DMS153 treated with DMSO at 0.1 percent for 48 hours (cell line): ENCODE data around the gene GDPD4.

Experiments
- DNase-seq: peaks from one replicate; lab custom pipeline; 2025; ENCODE audit not compliant: unreplicated experiment; lab: John Stamatoyannopoulos, UW

GDPD4 gene

DNA sequence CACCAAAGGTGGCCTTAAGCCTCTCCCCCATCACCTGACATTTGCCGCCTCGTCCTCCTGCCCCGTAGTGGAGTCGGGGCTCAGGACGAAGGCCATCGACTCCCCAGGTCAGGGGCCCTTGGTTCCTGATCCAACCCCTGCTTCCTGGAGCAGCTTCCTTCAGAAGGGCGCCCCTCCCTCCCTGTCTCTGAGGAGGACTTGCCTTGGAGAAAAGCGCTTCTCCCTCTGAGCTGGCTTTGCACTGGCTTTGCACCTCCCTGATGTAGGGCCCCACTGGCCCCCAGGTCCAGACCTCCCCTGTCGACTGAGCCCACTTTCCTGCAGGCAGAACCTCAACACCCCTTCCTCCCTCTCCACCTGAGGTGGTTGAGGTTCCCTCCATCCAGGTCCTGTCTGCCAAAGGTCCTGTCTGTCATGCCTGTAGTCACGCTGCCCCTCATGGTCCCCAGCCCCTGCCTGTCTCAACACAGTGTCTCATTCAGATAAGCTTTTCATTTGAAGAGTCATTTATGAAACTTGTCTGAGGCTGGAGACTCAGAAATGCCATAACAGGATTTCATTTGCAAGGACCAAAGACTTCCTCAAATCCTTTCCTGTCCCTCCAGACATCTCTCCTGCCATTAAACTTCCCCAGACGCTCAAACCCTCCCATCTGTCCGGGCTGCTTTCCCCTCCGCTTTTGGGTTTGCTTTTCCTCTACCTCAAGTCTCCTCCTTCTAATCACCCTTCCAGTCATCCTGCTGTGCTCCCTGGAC is 95.0 kb downstream of the GDPD4 start:
- DNase-seq: no peak

DNA sequence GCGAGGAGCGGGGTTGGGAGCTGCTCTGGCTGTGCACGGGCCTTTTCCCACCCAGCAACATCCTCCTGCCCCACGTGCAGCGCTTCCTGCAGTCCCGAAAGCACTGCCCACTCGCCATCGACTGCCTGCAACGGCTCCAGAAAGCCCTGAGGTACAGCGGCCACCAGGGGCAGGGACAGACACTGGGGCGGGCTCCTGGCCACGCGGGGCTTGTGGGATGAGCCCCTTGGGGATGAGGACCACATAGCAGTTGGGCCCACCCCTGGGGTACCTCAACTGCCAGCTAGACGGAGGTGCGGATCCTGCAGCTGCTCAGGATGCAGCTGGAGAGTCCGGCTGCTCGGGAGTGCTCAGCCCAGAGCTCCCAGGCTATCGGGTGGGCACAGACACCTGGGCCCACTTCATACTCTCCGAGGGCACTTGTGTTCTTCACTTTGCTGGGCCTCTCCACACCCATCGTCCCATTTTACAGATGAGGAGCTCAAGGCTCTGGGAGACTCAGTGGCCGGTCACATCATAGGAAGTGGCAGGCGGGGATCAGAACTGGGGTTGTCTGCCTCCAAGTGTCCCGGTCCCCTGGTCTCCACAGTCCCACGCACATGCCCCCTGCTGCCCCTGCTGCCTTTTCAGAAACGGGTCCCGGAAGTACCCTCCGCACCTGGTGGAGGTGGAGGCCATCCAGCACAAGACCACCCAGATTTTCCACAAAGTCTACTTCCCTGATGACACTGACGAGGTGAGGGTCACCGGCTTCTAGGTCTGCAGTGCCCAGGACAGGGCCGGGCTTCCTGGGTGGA is 95.8 kb downstream of the GDPD4 start:
- DNase-seq: no peak

DNA sequence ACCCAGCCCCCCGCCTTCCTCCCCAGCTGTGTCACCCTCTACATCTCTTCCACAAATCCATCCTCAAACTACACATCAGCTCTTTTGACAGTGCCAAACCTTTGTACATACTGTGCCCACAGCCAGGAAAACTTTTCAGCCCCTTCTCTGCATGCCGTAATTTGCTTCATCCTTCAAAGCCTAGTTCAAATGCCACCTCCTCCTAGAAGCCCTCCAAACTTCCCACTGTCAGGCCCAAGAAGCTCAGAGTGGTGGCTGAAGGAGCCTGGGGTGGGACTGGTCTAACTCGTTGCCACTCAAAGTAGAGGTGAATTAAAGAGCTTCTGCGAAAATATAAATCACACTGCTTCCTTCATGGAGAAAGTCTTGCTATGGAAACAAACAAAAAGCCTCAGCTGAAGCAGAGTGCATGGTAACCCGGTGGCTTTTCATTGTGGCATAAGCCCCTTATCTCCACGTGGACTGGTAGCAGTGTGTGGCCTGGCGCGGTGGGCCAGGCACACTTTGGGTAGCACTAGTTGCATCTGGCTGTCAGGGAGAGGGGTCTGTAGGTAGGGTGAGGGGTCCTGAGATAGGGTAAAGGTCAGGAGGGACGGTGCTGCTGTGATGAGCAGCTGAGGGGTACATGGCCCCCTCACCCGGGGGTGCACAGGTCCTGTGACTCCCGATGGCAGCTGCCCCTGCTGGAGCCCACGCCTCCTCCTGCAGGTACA is 96.6 kb downstream of the GDPD4 start:
- no peak for DNase-seq

DNA sequence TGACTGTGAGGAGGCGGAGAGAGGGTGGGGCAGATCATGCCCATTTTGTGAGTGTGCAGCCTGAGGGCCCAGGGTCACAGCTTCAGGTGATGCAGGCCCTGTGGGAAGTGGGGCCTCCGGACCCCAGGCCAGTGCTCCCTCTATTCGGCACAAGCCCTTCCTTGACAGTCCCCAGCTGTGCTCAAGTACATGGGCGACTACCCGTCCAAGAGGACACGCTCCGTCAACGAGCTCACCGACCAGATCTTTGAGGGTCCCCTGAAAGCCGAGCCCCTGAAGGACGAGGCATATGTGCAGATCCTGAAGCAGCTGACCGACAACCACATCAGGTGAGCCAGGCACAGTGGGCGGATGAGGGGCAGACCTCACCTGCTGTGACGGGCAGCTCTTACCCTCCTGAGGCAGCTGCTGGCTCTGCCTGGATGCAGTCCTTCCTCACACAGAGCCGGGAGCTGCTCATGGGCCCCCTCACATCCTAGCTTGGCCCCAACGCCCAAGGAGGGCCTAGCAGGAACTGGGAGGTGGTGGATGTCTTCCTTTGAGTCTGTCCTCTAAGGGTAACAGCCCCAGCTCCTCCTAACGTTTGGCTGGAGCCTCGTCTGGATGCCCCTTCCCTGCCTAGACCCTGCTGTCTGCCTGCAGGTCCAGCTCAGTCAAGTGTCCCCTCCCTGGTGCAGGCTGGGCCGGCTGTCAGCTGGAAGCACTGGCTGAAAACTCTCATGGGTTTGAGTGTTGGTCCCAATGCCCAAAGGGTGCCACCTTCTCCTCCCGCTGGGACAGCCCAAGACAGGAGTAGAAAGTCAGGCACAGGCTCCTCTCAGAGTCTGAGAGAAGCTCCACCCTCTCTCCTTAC is 97.4 kb downstream of the GDPD4 start:
- DNase-seq: no peak

DNA sequence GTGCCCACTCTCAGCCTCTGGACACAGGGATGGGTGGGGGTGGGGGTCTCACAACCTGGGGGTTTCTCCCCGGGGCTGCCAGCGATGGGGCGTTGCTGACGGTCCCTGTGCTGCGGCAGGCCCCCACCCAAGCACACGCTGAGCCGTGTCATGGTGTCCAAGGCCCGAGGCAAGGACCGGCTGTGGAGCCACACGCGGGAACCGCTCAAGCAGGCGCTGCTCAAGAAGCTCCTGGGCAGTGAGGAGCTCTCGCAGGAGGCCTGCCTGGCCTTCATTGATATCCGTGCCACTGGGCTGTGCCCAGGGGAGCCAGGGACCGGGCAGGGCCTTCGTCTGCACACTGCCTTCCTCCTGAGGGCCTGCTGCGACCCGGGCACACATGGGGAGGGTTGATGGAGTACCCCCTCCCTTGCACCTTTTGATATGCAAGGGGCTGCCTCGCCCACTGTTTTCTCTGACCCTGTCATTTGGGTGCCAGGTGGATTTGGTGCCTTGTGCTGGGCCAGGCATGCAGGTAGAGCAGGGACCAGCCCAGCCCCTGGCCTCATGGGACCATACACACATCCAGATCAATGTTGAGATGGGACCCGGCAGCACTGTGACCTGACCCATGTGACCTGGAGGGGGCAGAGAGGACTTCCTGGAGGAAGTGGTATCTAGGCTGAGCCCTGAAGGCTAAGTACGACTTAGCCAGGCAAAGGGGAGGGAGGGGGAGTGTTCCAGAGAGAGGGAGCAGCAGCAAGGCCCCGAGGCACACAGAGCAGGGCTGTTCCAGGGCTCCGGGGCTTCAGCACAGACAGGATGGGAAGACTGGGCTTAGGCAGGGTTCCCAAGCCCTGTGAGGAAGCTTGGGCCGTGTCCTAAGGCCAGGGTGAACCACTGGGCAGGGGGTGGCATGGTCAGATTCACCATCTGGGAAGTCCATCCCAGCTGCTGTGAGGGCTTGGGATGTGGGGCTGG is 98.3 kb downstream of the GDPD4 start:
- DNase-seq: no peak

GRCh38 chr11:77201991-77202841 is 99.3 kb downstream of the GDPD4 start:
- DNase-seq: no peak

DNA sequence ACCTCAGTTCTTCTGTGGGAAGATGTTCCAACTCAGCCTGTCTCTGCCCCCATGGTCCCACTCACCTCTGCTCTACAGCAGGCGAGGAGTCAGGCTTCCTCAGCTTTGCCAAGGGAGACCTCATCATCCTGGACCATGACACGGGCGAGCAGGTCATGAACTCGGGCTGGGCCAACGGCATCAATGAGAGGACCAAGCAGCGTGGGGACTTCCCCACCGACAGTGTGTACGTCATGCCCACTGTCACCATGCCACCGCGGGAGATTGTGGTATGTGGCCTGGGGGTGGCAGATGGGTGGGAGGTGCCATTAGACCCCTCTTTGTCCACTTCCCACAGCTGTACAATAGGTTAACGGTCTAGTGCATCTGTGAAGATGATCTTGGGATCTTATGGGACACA is 100.1 kb downstream of the GDPD4 start:
- DNase-seq: no peak

DNA sequence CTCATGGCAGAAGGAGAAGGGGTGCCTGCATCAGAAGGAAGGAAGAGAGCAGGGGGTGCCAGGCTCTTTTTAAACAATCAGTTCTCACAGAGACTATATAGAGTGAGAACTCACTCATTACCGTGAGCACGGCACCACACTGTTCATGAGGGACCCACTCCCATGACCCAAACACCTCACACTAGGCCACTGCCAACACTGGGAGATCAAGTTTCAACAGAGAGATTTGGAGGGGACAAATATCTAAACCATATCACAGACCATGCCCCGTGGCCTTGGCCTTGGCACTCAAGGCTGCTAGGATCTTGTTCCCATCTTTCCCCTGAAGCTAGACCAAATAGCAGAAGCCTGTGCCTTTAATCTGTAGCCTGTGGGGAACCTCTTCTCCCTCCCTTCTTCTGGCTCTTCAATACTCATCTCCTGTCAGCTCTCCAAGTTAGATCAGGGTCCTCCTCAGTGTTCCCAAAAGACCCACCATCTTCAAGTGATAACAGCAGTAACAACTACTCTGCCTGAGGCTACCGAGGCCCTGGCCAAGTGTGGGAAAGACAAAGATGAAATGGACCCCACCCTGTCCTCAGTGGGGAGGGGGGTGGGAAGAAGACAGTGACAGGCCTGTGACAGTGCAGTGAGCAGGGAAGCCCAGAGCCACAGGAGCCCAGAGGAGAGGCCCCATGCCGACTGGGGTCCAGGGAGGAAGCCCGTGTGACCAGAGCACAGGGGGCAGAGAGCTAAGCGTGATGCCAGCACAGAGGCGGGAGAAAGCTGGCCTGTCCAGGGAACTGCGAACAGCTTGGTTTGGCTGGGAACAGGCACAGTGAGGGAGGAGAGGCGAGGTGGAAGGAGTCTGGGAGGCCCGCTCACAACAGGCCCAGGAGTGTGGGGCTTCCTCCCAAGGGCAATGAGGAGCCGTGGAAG is 100.9 kb downstream of the GDPD4 start:
- no peak for DNase-seq

- no peak for DNase-seq
Observed at GRCh38 chr11:77199137-77199745, 102.2 kb downstream of the GDPD4 start.

DNA sequence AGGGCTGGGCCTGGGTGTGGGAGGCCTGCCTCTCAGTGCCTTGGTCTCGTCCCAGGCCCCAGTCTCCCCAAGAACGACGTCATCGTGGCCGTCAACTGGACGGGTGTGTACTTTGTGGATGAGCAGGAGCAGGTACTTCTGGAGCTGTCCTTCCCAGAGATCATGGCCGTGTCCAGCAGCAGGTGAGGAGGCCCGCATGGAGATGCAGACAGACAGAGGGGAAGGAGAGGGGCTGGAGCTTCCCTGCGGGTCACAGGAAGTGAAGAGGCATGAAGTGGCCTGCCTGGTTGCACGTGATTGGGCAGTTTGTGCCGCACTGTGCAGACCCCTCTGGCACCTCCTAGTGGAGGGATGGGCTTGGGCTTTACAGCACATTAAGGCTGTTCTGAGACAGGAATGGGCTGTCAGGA is 103.0 kb downstream of the GDPD4 start:
- DNase-seq: no peak

GRCh38 chr11:77197626-77198320 is 103.7 kb downstream of the GDPD4 start:
- DNase-seq: no peak

DNA sequence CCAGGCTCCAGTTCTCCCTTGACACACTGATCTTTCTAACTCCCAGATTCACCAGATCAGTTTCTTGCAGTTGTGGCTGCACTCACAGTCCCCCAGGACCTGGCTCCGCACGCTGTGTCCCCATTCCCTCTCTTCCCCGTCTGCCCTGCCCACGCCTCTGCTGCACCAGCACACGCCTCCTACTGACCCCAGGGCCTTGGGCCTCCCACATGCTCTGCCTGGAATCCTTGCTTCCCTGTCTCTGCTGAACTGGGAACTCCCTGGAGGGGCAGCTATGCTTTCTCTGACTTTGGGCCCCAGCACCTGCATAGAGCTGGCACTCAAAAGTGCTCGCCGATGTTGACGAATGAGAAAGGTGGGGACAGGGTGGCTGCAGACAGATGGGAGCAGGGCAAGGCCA is 104.5 kb downstream of the GDPD4 start:
- no peak for DNase-seq

- no peak for DNase-seq
Observed at GRCh38 chr11:77195071-77195755, 106.3 kb downstream of the GDPD4 start.

- no peak for DNase-seq
Observed at GRCh38 chr11:77193911-77194830, 107.3 kb downstream of the GDPD4 start.

DNA sequence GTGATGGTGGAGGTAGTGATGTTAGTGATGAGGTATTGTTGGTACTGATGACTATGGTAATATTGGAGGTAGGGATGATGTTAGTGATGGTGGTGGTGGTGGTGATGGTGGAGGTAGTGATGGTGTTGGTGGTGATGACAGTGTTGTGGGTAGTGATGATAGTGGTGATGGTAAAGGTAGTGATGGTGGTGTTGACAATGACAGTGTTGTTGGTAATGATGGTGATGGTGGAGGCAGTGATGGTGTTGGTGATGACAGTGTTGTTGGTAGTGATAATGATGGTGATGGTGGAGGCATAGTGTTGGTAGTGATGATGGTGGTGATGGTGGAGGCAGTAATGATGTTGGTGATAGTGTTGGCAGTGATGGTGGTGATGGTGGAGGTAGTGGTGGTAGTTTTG is 108.3 kb downstream of the GDPD4 start:
- no peak for DNase-seq
